Fibroblast of pulmonary artery (primary cell): ENCODE measurements around the gene CELF4.
A peak's percentile ranks its signal among the peaks of the same experiment; 100 is the strongest.

Source experiments
- DNase-seq: peaks from one replicate; pipeline ENCODE4 v3.0.0-alpha.2; 2010; ENCODE audit warnings: low read depth
- H3K4me3 ChIP-seq: replicated peaks from 2 replicates; pipeline ENCODE4 v1.5.1; 2011; ENCODE audit warnings: low read depth, mild to moderate bottlenecking, control low read depth, low read length, moderate library complexity
- TF ChIP-seq, protein P1 (sequence below): IDR thresholded peaks from 2 replicates; pipeline ENCODE4 v1.5.1; 2011; ENCODE audit warnings: mild to moderate bottlenecking, control low read depth, low read length, inconsistent platforms; ENCODE audit errors: missing control alignments

The CELF4 gene

DNA sequence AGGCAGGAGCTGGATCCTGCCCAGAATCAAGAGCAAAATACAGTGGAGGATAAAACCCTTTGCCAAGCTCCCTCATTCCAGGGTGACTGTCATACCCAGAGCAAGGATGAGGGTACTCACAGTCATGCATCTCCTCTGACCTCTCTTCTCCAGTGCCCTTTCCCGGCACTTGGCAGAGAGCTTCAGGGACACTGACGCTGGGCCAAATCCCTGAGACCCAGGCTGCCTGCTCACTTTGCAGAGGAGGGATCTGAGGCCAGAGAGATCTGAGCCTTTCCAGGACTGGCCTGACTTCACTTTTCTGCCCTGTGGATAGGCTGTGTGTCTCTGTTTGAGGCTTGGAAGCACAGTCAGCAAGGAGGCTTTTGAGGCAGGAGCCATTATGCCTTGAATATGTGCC is 330.0 kb downstream of the CELF4 start:
- DNase-seq: no peak
- TF ChIP-seq, protein P1, sequence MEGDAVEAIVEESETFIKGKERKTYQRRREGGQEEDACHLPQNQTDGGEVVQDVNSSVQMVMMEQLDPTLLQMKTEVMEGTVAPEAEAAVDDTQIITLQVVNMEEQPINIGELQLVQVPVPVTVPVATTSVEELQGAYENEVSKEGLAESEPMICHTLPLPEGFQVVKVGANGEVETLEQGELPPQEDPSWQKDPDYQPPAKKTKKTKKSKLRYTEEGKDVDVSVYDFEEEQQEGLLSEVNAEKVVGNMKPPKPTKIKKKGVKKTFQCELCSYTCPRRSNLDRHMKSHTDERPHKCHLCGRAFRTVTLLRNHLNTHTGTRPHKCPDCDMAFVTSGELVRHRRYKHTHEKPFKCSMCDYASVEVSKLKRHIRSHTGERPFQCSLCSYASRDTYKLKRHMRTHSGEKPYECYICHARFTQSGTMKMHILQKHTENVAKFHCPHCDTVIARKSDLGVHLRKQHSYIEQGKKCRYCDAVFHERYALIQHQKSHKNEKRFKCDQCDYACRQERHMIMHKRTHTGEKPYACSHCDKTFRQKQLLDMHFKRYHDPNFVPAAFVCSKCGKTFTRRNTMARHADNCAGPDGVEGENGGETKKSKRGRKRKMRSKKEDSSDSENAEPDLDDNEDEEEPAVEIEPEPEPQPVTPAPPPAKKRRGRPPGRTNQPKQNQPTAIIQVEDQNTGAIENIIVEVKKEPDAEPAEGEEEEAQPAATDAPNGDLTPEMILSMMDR: no peak
- no peak overlapping the region for H3K4me3 ChIP-seq

DNA sequence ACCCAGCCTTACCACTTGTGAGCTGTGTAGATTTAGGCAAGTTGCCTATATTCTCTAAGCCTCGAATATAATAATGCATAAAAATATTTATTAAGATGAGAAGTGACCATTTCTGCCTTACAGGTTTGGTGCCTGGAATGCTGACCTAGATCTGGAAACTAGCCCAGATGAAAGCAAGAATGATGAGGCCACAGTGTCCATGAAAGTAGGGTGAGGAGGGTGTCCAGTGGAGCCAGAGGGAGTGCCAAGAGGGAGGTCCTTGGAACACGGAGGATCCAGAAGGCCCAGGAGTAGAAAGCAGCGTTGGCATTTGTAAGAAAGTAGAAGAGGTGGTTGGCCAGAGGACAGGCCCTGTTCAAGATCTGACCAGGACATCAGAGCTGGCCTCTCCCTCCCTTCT is 334.3 kb downstream of the CELF4 start:
- TF ChIP-seq, protein P1: no peak
- no peak for DNase-seq
- no peak overlapping the region for H3K4me3 ChIP-seq

DNA sequence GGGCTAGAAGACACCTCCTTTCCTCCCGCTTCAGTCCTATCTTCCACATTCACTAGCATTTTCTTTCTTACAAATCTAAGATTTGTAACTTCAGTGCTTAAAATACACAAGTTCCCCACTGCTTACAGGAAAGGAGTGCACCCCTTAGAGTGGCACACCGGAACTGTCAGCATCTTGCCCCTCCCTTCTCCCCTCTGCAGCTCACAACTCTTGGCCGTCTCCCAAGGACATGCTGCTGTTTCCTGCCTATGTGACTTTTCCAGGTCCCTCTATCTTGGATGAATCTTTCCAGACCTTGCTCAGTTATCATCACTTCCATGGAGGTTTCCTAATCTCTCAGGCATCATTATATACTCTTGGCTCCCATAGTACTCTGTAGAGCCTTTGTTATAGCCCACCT is 334.8 kb downstream of the CELF4 start:
- no peak overlapping the region for H3K4me3 ChIP-seq
- TF ChIP-seq, protein P1: no peak
- DNase-seq: peak; percentile 20

DNA sequence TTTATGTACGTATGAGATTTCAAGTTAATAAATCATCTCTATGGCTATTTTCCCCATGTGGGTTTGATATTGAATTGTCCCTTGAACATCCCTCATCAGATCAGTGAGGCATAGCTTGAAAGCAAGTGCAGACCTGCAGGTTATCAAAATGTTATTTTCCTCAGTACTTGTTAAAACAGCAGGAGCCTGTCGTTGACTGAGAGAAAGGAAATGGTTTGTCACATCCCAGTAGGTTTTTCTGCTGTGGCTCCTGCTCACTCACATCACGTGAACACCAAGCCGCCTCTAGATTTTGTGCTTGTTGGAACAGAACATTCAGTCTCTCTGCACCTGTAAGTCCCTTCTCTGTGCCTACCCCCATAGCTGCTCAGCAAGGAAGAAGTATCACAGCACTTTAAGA is 340.3 kb downstream of the CELF4 start:
- TF ChIP-seq, protein P1: no peak
- H3K4me3 ChIP-seq: no peak overlapping the region
- DNase-seq: no peak

DNA sequence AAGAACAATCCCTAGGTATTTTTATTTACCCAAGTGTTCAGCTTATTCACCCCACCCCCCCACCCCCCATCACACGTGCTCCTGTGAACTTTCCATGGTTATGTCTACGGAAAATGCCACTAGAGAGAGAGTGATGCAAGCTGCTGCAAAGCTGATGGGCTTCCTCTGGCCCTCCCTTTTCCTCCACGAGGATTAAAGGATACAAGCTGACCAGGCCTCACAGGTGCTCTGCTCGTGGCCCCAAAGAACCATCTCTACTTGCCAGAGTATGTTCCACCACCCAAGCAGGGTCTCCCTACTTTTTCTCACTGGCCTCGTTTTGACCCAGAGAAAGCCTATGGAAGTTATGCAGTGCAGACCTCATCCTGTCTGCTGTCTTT is 342.6 kb downstream of the CELF4 start:
- DNase-seq: no peak
- H3K4me3 ChIP-seq: no peak overlapping the region
- TF ChIP-seq, protein P1: no peak

DNA sequence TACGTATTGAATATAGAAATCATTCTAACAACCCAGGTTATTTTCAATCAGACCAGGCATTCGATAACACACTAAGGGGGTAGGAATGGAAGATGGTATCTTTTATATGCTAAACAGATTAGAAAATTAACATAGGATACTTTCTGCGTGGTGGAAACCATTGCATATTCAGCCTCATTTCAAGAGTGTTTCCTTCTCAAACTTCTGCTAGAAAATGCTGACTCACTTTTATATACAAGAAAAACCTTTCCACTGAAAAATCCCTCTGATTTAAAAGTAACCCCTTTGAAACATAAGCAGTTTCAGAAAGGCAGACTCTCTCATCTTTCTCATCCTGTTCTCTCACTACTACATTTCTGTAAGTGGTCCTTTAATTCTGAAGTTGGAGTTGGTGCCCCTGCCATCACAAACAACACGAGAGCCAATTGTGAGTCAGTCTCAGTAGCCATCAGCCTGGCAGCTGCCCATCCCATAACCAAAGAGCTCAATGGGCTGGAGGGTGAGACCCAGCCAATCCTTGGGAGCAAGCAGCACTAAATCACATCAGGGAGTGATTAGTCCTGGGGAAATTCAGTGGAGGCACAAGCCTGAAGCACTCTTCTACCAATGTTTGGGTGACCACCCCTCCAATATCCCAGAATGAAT is 343.1 kb downstream of the CELF4 start:
- no peak for DNase-seq
- TF ChIP-seq, protein P1: no peak
- H3K4me3 ChIP-seq: no peak overlapping the region

DNA sequence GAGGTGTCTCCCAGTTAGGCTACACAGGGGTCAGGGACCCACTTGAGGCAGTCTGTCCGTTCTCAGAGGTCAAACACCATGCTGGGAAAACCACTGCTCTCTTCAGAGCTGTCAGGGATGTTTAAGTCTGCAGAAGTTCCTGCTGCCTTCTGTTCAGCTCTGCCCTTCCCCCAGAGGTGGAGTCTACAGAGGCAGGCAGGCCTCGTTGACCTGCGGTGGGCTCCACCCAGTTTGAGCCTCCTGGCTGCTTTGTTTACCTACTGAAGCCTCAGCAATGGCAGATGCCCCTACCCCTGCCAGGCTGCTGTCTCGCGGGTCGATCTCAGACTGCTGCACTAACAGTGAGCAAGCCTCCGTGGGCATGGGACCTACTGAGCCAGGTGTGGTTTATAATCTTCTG is 346.3 kb downstream of the CELF4 start:
- TF ChIP-seq, protein P1: no peak
- no peak overlapping the region for H3K4me3 ChIP-seq
- DNase-seq: no peak
